ENCODE measurements around the gene LINGO4. TPM values are rescaled to one million over a fixed set of nuclear protein-coding genes. Genes with fewer than 3 reads are reported as not detected.
A peak's percentile ranks its signal among the peaks of the same experiment; 100 is the strongest.

LINGO4 gene
- total RNA-seq, 2 experiments from 2014 or later: not detected

GRCh38 chr1:151763990-151764389 lies 41.2 kb downstream of the LINGO4 start:
- Mint-ChIP-seq H3K9me3 (no peaks in the 10 kb centered on the region), H3K4me1 (peaks cover 22% of the 10 kb centered on the region), H3K36me3 (peaks cover 14% of the 10 kb centered on the region), H3K27ac (peak overlapping the region; percentile 95), H3K4me3 (peak overlapping the region; percentile 91), H3K27me3 (no peaks in the 10 kb centered on the region)
- no peak for DNase-seq

GRCh38 chr1:151762941-151763921 lies 42.0 kb downstream of the LINGO4 start, which contains the start of gene MRPL9:
TSS of gene MRPL9 (minus strand) at chr1:151763496. CDS start at chr1:151763479, 17 bp downstream.
- Mint-ChIP-seq H3K27me3 (no peaks in the 10 kb centered on the region), H3K9me3 (no peaks in the 10 kb centered on the region), H3K27ac (peak within 1 kb of the TSS; percentile 95), H3K4me1 (peaks cover 20% of the 10 kb centered on the region), H3K36me3 (peaks cover 14% of the 10 kb centered on the region), H3K4me3 (peak within 1 kb of the TSS; percentile 91)
- DNase-seq: peak; percentile 91

GRCh38 chr1:151760597-151761385 lies 44.4 kb downstream of the LINGO4 start:
- Mint-ChIP-seq H3K9me3 (no peaks in the 10 kb centered on the region), H3K27ac (peak overlapping the region; percentile 62), H3K4me1 (peaks cover 30% of the 10 kb centered on the region), H3K27me3 (no peaks in the 10 kb centered on the region), H3K36me3 (peaks cover 14% of the 10 kb centered on the region), H3K4me3 (no peak overlapping the region)
- no peak for DNase-seq

GRCh38 chr1:151759241-151759640 lies 46.0 kb downstream of the LINGO4 start:
- Mint-ChIP-seq H3K27ac (peak overlapping the region; percentile 48), H3K4me3 (no peak overlapping the region), H3K9me3 (no peaks in the 10 kb centered on the region), H3K27me3 (no peaks in the 10 kb centered on the region), H3K4me1 (peaks cover 27% of the 10 kb centered on the region), H3K36me3 (peaks cover 14% of the 10 kb centered on the region)
- DNase-seq: no peak

- Mint-ChIP-seq H3K27ac (no peak overlapping the region), H3K4me3 (no peak overlapping the region)
- no peak for DNase-seq
Observed at GRCh38 chr1:151756291-151756690, 48.9 kb downstream of the LINGO4 start.

More at GRCh38 chr1:151756291-151756690, 48.9 kb downstream of the LINGO4 start:
- peaks cover 9% of the 10 kb centered on the region for H3K36me3 Mint-ChIP-seq
- no peaks in the 10 kb centered on the region for H3K9me3 Mint-ChIP-seq
- H3K4me1 Mint-ChIP-seq: peaks cover 15% of the 10 kb centered on the region
- no peaks in the 10 kb centered on the region for H3K27me3 Mint-ChIP-seq

Other genes with a start within 250 kb of the LINGO4 start
- gene SNX27, start 193.4 kb downstream of the LINGO4 start, total RNA-seq: 10 to 100 TPM; 25.2 to 27.7 TPM
- not detected for gene CELF3, start 88.6 kb downstream of the LINGO4 start, total RNA-seq
- gene RIIAD1, start 83.9 kb downstream of the LINGO4 start, total RNA-seq: not detected
- gene MRPL9, start 41.9 kb downstream of the LINGO4 start, total RNA-seq: 100 to 1,000 TPM; 157 to 172 TPM
- gene TDRKH, start 14.9 kb downstream of the LINGO4 start, total RNA-seq: 1 to 10 TPM; 9.0 to 9.1 TPM
- under 1 TPM; 0.06 to 0.12 TPM for gene RORC, start 26.4 kb upstream of the LINGO4 start, total RNA-seq
- gene C2CD4D, start 34.4 kb upstream of the LINGO4 start, total RNA-seq: under 1 TPM; 0.68 to 0.76 TPM
- gene THEM5, start 48.3 kb upstream of the LINGO4 start, total RNA-seq: not detected
- 10 to 100 TPM; 32.9 to 34.2 TPM for gene THEM4, start 104.1 kb upstream of the LINGO4 start, total RNA-seq
- 100 to 1,000 TPM; 225 to 235 TPM for gene S100A10, start 188.4 kb upstream of the LINGO4 start, total RNA-seq
- gene S100A11, start 231.6 kb upstream of the LINGO4 start, total RNA-seq: 100 to 1,000 TPM; 162 to 165 TPM

Measured in activated naive CD8-positive, alpha-beta T cell treated with anti-CD3 and anti-CD28 coated beads for 36 hours (primary cell).